Thyroid gland (tissue), 4 donors: Measurements from ENCODE around the gene FERMT3. TPM values are rescaled to one million over a fixed set of nuclear protein-coding genes. Genes with fewer than 3 reads are reported as not detected.
"Not testable (repeated sequence)": the region's sequence is repeated elsewhere in the genome, so short reads cannot be mapped to it uniquely, and the experiment has no call there.

Experiments used
- DNase-seq, 2 donors: peaks; one replicate each; pipeline ENCODE4 v3.0.0-alpha.2; 2019
- H3K27ac ChIP-seq, 3 donors: fragments of 200-600 bp; sonication (generic); 1 replicate in 2 of 3; 2 replicates in 1 of 3; pipeline ENCODE4 v1.5.1; 2016 to 2019; ENCODE audit warnings: mild to moderate bottlenecking in 1 of 3, moderate library complexity in 1 of 3
- H3K27me3 ChIP-seq: fragments of 200-600 bp; sonication (generic); one replicate; pipeline ENCODE4 v1.5.1; 2019
- H3K36me3 ChIP-seq, 2 donors: fragments of 200-600 bp; sonication (generic); one replicate each; pipeline ENCODE4 v1.5.1; 2016 to 2019
- H3K4me1 ChIP-seq, 2 donors: fragments of 200-600 bp; sonication (generic); one replicate each; pipeline ENCODE4 v1.5.1; 2017 to 2019
- H3K4me3 ChIP-seq, 3 donors: fragments of 200-600 bp; sonication (generic); replicated peaks in 1 of 3; 1 replicate in 2 of 3; 2 replicates in 1 of 3; pipeline ENCODE4 v1.5.1; 2016; ENCODE audit warnings: mild to moderate bottlenecking in 1 of 3
- H3K9me3 ChIP-seq: fragments of 200-600 bp; sonication (generic); one replicate; pipeline ENCODE4 v1.5.1; 2017
- POLR2A ChIP-seq, 2 donors: fragments of 450-650 bp; IDR thresholded peaks; one replicate each; pipeline ENCODE4 v1.6.1; 2017; ENCODE audit warnings: antibody characterized with exemption in 2 of 2, mild to moderate bottlenecking in 2 of 2, moderate library complexity in 1 of 2
- WGBS, 2 donors: methylation state at CpG; one replicate each; pipeline ENCODE4 v1.1.5; 2017; 5-methylcytosine and 5-hydroxymethylcytosine counted together
- intact Hi-C: fragments of 100-400 bp; cut with DNase I; formaldehyde crosslinking; loops from one replicate; pipeline ENCODE4 v1.15.1; 2023
- total RNA-seq, 4 donors: library from RNA; depleted of rRNA; stranded (reverse); fragments of >200 nt; gene quantifications; one replicate each; pipeline ENCODE4 v1.2.3, GENCODE V29; 2016
- TF ChIP-seq, protein P1 (sequence below), 6 experiments: fragments of 200-600 bp in 3 of 6; fragments of 450-650 bp in 3 of 6; sonication (generic) in 3 of 6; IDR thresholded peaks; one replicate each; pipeline ENCODE4 v1.5.1; 2016 to 2019; ENCODE audit warnings: antibody characterized with exemption in 6 of 6, mild to moderate bottlenecking in 2 of 6, inconsistent platforms in 1 of 6, moderate library complexity in 1 of 6

The FERMT3 gene
- 10 to 100 TPM in 2 of 4 donors, 1 to 10 TPM in 2; 7.6 to 13.9 (median 10.8) TPM for total RNA-seq

- 80 to 88% methylated on average over 9 to 15 of the region's 27 CpGs for WGBS, 2 donors
- intact Hi-C loops: no loop called here
- Histone ChIP-seq H3K4me3 (peak within 1 kb of the TSS in 1 of 3 donors; percentile 9), H3K27me3 (no peaks in the 10 kb centered on the region), H3K9me3 (no peaks in the 10 kb centered on the region), H3K27ac (peak within 1 kb of the TSS; percentile 30 to 76 (median 70)), H3K36me3 (peaks cover 19 to 23% of the 10 kb centered on the region in 2 donors), H3K4me1 (peaks cover 9 to 26% of the 10 kb centered on the region in 2 donors)
- TF ChIP-seq POLR2A (IDR thresholded peaks at IDR 0.05): no peak
- TF ChIP-seq, protein P1, sequence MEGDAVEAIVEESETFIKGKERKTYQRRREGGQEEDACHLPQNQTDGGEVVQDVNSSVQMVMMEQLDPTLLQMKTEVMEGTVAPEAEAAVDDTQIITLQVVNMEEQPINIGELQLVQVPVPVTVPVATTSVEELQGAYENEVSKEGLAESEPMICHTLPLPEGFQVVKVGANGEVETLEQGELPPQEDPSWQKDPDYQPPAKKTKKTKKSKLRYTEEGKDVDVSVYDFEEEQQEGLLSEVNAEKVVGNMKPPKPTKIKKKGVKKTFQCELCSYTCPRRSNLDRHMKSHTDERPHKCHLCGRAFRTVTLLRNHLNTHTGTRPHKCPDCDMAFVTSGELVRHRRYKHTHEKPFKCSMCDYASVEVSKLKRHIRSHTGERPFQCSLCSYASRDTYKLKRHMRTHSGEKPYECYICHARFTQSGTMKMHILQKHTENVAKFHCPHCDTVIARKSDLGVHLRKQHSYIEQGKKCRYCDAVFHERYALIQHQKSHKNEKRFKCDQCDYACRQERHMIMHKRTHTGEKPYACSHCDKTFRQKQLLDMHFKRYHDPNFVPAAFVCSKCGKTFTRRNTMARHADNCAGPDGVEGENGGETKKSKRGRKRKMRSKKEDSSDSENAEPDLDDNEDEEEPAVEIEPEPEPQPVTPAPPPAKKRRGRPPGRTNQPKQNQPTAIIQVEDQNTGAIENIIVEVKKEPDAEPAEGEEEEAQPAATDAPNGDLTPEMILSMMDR (IDR thresholded peaks at IDR 0.05): no peak
- peak in 1 of 2 donors; percentile 34 for DNase-seq
Measured at GRCh38 chr11:64206457-64207255, at the start of gene FERMT3. Gene FERMT3, plus strand, starts transcription at chr11:64206721. Its CDS starts 644 bp downstream, at chr11:64207365.

GRCh38 chr11:64157631-64158394 lies 48.7 kb upstream of the FERMT3 start:
- intact Hi-C loops: no loop called here
- Histone ChIP-seq H3K4me3 (no peak overlapping the region), H3K27ac (no peak overlapping the region), H3K4me1 (peaks cover 0 to 3% of the 10 kb centered on the region in 2 donors), H3K9me3 (no peaks in the 10 kb centered on the region), H3K36me3 (no peaks in the 10 kb centered on the region), H3K27me3 (no peaks in the 10 kb centered on the region)
- no peak for DNase-seq
- WGBS, 2 donors: 89 to 93% methylated on average over 8 to 17 of the region's 17 CpGs
- no peak for TF ChIP-seq POLR2A (IDR thresholded peaks at IDR 0.05)
- TF ChIP-seq, protein P1 (IDR thresholded peaks at IDR 0.05): no peak

- peaks cover 7 to 13% of the 10 kb centered on the region in 2 donors for H3K4me1 ChIP-seq
- H3K27ac ChIP-seq: no peak overlapping the region
- no peak for DNase-seq
- H3K36me3 ChIP-seq: no peaks in the 10 kb centered on the region
- intact Hi-C loops: no loop called here
- WGBS, 2 donors: 95 to 96% methylated on average over 10 of the region's 10 CpGs
- TF ChIP-seq, protein P1 (IDR thresholded peaks at IDR 0.05): no peak
- TF ChIP-seq POLR2A (IDR thresholded peaks at IDR 0.05): no peak
- no peaks in the 10 kb centered on the region for H3K27me3 ChIP-seq
- H3K9me3 ChIP-seq: no peaks in the 10 kb centered on the region
- H3K4me3 ChIP-seq: no peak overlapping the region
Measured at GRCh38 chr11:64161037-64161436, 45.5 kb upstream of the FERMT3 start.

DNA sequence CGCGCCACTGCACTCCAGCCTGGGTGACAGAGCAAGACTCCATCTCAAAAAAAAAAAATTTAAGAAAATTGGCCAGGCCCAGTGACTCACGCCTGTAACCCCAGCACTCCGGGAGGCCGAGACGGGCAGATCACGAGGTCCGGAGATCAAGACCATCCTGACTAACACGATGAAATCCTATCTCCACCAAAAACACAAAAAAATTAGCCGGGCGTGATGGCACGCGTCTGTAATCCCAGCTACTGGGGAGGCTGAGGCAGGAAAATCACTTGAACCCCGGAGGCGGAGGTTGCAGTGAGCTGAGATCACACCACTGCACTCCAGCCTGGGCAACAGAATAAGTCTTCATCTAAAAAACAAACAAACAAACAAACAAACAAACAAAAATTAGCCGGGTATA lies 43.8 kb upstream of the FERMT3 start:
- peaks cover 11 to 13% of the 10 kb centered on the region in 2 donors for H3K4me1 ChIP-seq
- H3K27me3 ChIP-seq, H3K27ac ChIP-seq, intact Hi-C loops, DNase-seq, H3K36me3 ChIP-seq, H3K9me3 ChIP-seq, H3K4me3 ChIP-seq: not testable (repeated sequence)
- 93 to 94% methylated on average over 16 of the region's 16 CpGs for WGBS, 2 donors

GRCh38 chr11:64163951-64164350 lies 42.6 kb upstream of the FERMT3 start:
- intact Hi-C loops: no loop called here
- Histone ChIP-seq H3K4me3 (no peak overlapping the region), H3K27me3 (no peaks in the 10 kb centered on the region), H3K27ac (peak overlapping the region in 2 of 3 donors; percentile 77 to 96), H3K9me3 (no peaks in the 10 kb centered on the region), H3K36me3 (no peaks in the 10 kb centered on the region), H3K4me1 (peaks cover 11 to 13% of the 10 kb centered on the region in 2 donors)
- DNase-seq: no peak
- WGBS, 2 donors: 96 to 98% methylated on average over 4 to 5 of the region's 5 CpGs
- TF ChIP-seq, protein P1 (IDR thresholded peaks at IDR 0.05): no peak
- TF ChIP-seq POLR2A (IDR thresholded peaks at IDR 0.05): no peak
